ENCODE data around the gene DLD.
"Not testable (repeated sequence)": the region's sequence is repeated elsewhere in the genome, so short reads cannot be mapped to it uniquely, and the experiment has no call there.

DLD gene

GRCh38 chr7:107918948-107919347 is 28.0 kb downstream of the DLD start:
- TF ChIP-seq CTCF (IDR thresholded peaks at IDR 0.05; ENCODE audit: borderline replicate concordance, insufficient read depth, low read depth, low read length), result no peak

GRCh38 chr7:107920048-107920772 is 29.2 kb downstream of the DLD start:
- no peak overlapping the region for H3K4me3 ChIP-seq (ENCODE audit: low read depth, low read length)
- TF ChIP-seq CTCF (IDR thresholded peaks at IDR 0.05; ENCODE audit: borderline replicate concordance, insufficient read depth, low read depth, low read length), result no peak

More at GRCh38 chr7:107918948-107919347, 28.0 kb downstream of the DLD start:
- H3K4me3 ChIP-seq (ENCODE audit: low read depth, low read length), result no peak overlapping the region

GRCh38 chr7:107921826-107922225 is 30.8 kb downstream of the DLD start:
- H3K4me3 ChIP-seq (ENCODE audit: low read depth, low read length), result not testable (repeated sequence)

- H3K4me3 ChIP-seq (ENCODE audit: low read depth, low read length), result no peak overlapping the region
- no peak for TF ChIP-seq CTCF (IDR thresholded peaks at IDR 0.05; ENCODE audit: borderline replicate concordance, insufficient read depth, low read depth, low read length)
Measured at GRCh38 chr7:107922886-107923285, 31.9 kb downstream of the DLD start.

GRCh38 chr7:107924841-107925504 is 34.0 kb downstream of the DLD start:
- no peak overlapping the region for H3K4me3 ChIP-seq (ENCODE audit: low read depth, low read length)
- no peak for TF ChIP-seq CTCF (IDR thresholded peaks at IDR 0.05; ENCODE audit: borderline replicate concordance, insufficient read depth, low read depth, low read length)

GRCh38 chr7:107926481-107926880 is 35.5 kb downstream of the DLD start:
- no peak for TF ChIP-seq CTCF (IDR thresholded peaks at IDR 0.05; ENCODE audit: borderline replicate concordance, insufficient read depth, low read depth, low read length)
- no peak overlapping the region for H3K4me3 ChIP-seq (ENCODE audit: low read depth, low read length)

- TF ChIP-seq CTCF (IDR thresholded peaks at IDR 0.05; ENCODE audit: borderline replicate concordance, insufficient read depth, low read depth, low read length), result no peak
- H3K4me3 ChIP-seq (ENCODE audit: low read depth, low read length), result no peak overlapping the region
Measured at GRCh38 chr7:107931740-107932515, 40.9 kb downstream of the DLD start.

All from GM12875 (cell line).